Smooth muscle cell (in vitro differentiated cells): Measurements from ENCODE around the gene SLC9C1. TPM values are rescaled to one million over a fixed set of nuclear protein-coding genes. Genes with fewer than 3 reads are reported as not detected.

Source experiments
- DNase-seq: peaks from one replicate; lab custom pipeline; 2025; ENCODE audit not compliant: unreplicated experiment; lab: John Stamatoyannopoulos, UW
- H2AFZ ChIP-seq: fragments of 200-600 bp; sonication (generic); 2 replicates; pipeline ENCODE4 v1.6.0; 2016; ENCODE audit warnings: antibody characterized with exemption, low read depth, mild to moderate bottlenecking
- H3F3A ChIP-seq: fragments of 200-600 bp; sonication (generic); 2 replicates; pipeline ENCODE4 v1.6.0; 2017; ENCODE audit warnings: antibody characterized with exemption, low read depth
- H3K27ac ChIP-seq: fragments of 200-600 bp; sonication (generic); 2 replicates; pipeline ENCODE4 v1.5.1; 2016; ENCODE audit warnings: low read depth, mild to moderate bottlenecking
- H3K27me3 ChIP-seq: fragments of 200-600 bp; sonication (generic); 2 replicates; pipeline ENCODE4 v1.6.1; 2016; ENCODE audit warnings: low read depth, mild to moderate bottlenecking
- H3K36me3 ChIP-seq: fragments of 200-600 bp; sonication (generic); 2 replicates; pipeline ENCODE4 v1.5.1; 2016; ENCODE audit warnings: low read depth
- H3K4me1 ChIP-seq: fragments of 200-600 bp; sonication (generic); 2 replicates; pipeline ENCODE4 v1.5.1; 2016; ENCODE audit warnings: low read depth
- H3K4me2 ChIP-seq: fragments of 200-600 bp; sonication (generic); 2 replicates; pipeline ENCODE4 v1.6.0; 2016; ENCODE audit warnings: mild to moderate bottlenecking
- H3K4me3 ChIP-seq: fragments of 200-600 bp; sonication (generic); 2 replicates; pipeline ENCODE4 v1.5.1; 2016; ENCODE audit warnings: mild to moderate bottlenecking
- H3K79me2 ChIP-seq: fragments of 200-600 bp; sonication (generic); 2 replicates; pipeline ENCODE4 v1.6.0; 2016; ENCODE audit warnings: low read depth, mild to moderate bottlenecking
- H3K9ac ChIP-seq: fragments of 200-600 bp; sonication (generic); 2 replicates; pipeline ENCODE4 v1.6.0; 2016; ENCODE audit warnings: low read depth
- H3K9me3 ChIP-seq: fragments of 200-600 bp; sonication (generic); replicated peaks from 2 replicates; pipeline ENCODE4 v1.5.1; 2016; ENCODE audit warnings: low read depth
- H4K20me1 ChIP-seq: fragments of 200-600 bp; sonication (generic); 2 replicates; pipeline ENCODE4 v1.6.0; 2016; ENCODE audit warnings: low read depth
- whole genome bisulfite sequencing: methylation state at CpG from one replicate; pipeline ENCODE4 v1.1.7; 2016; ENCODE audit warnings: low lambda C conversion rate; 5-methylcytosine and 5-hydroxymethylcytosine counted together
- polyA plus RNA-seq: library from polyadenylated mRNA; unstranded; fragments of >200 nt; fragmentation: Nextera tagmentation; extraction: Ambion mirVana; gene quantifications from 2 replicates; pipeline ENCODE4 v1.2.1, GENCODE V29; 2016
- total RNA-seq: library from RNA; depleted of rRNA; stranded (reverse); fragments of >200 nt; gene quantifications from 2 replicates; pipeline ENCODE4 v1.2.3, GENCODE V29; 2014
- TF ChIP-seq, protein P1 (sequence below): fragments of 200-600 bp; sonication (generic); IDR thresholded peaks from 2 replicates; pipeline ENCODE4 v1.5.1; 2017; ENCODE audit warnings: borderline replicate concordance, mild to moderate bottlenecking, antibody characterized with exemption; ENCODE audit not compliant: insufficient read depth, poor library complexity, severe bottlenecking

Gene SLC9C1
- total and polyA plus RNA-seq, 2 experiments from 2014 or later = not detected

DNA sequence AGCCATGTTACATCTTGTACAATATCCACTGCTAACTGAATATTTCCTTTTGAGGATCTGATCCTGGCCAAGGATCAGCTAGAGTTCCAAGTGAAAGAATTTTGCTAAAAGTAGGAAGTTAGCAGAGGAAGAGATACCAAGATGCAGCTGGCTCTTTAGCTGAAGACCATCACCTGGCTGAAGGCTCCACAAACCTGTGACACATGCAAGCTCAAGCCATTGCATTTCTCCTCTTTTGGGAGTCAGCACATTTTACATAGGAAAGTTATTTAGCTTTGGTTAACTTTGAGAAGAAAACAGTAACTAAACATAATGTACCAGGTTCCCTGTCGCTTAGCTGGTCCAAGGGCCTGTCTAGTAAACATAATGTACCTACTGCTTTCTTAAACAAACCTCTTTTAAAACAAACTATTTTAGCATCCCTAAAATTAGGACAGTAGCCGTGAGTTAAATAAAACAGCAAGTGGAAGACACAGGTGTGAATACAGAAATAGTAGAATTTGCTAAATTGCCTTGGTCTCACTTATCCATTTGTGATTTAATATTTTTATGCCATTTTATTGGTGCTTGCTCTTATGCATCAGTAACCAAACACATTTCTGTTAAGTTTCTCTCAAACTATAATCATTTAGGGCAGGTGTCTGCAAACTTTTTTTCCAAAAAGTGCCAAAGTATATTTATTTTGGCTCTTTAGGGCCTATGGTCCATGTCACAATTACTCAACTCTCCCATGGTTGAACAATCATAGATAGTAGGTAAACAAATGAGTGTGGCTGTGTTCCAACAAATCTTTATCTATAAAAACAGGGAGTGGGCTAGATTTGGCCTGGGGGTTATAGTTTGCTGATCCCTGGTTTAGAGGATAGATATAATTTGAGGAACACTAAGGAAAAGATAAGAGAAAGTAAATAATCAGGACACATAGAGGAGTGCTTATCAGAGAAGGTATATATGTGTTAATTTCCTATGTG lies 172.2 kb downstream of the SLC9C1 start:
- H3K4me3 ChIP-seq = no peak overlapping the region
- no peaks in the 10 kb centered on the region for H3K79me2 ChIP-seq
- TF ChIP-seq, protein P1, sequence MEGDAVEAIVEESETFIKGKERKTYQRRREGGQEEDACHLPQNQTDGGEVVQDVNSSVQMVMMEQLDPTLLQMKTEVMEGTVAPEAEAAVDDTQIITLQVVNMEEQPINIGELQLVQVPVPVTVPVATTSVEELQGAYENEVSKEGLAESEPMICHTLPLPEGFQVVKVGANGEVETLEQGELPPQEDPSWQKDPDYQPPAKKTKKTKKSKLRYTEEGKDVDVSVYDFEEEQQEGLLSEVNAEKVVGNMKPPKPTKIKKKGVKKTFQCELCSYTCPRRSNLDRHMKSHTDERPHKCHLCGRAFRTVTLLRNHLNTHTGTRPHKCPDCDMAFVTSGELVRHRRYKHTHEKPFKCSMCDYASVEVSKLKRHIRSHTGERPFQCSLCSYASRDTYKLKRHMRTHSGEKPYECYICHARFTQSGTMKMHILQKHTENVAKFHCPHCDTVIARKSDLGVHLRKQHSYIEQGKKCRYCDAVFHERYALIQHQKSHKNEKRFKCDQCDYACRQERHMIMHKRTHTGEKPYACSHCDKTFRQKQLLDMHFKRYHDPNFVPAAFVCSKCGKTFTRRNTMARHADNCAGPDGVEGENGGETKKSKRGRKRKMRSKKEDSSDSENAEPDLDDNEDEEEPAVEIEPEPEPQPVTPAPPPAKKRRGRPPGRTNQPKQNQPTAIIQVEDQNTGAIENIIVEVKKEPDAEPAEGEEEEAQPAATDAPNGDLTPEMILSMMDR = no peak
- no peaks in the 10 kb centered on the region for H3K27me3 ChIP-seq
- no peak overlapping the region for H3K27ac ChIP-seq
- H3K9me3 ChIP-seq = no peaks in the 10 kb centered on the region
- H2AFZ ChIP-seq = no peak overlapping the region
- no peaks in the 10 kb centered on the region for H3F3A ChIP-seq
- no peaks in the 10 kb centered on the region for H3K36me3 ChIP-seq
- 96% methylated on average over 2 of the region's 2 CpGs for WGBS
- DNase-seq = no peak
- H3K9ac ChIP-seq = no peak overlapping the region
- H3K4me1 ChIP-seq = peaks cover 25% of the 10 kb centered on the region
- no peak overlapping the region for H3K4me2 ChIP-seq
- H4K20me1 ChIP-seq = no peaks in the 10 kb centered on the region

DNA sequence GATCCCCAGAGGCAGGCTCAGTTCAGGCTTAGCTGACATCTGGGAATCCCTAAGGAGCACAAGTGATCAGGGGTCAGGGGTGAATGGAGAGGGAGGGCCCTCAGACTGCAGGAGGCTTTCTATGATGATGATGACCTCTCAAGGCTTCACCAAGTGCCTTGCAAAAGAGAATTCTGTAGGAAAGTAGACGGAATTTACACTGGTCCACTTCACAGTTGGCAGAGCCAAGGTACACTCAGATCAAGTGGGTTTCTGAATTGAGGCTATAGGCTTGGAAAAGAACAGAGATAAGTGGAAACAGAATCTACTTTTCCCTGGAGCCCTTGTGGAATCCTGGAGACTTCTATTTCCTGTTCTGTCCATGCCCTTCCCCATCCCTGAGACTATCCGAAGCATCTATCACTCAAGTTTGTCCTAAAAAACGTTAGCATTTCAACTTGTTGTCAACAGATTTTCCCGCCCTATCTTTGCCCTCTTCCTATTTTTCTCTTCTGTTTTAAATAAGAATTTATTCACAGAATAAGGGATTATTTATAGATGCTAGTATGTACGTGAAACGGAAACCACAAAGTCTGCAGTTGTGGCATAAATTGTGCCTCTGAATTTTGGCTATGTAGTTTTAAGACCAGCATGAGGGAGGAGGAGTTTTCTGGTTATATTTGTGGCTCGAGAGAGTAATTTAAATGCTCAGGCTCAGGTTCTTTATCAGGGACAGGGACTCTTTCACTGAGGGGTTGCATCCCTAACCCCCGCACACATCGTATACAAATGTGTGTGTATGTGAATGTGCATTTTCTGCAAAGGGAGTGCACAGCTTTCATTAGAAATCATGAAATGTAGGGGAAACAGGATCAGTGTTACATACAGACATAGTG lies 173.8 kb downstream of the SLC9C1 start:
- no peaks in the 10 kb centered on the region for H3K27me3 ChIP-seq
- H3K79me2 ChIP-seq = no peaks in the 10 kb centered on the region
- H3K4me3 ChIP-seq = no peak overlapping the region
- TF ChIP-seq, protein P1 = no peak
- H3K27ac ChIP-seq = no peak overlapping the region
- no peaks in the 10 kb centered on the region for H4K20me1 ChIP-seq
- H2AFZ ChIP-seq = no peak overlapping the region
- peaks cover 14% of the 10 kb centered on the region for H3K4me1 ChIP-seq
- no peaks in the 10 kb centered on the region for H3F3A ChIP-seq
- H3K36me3 ChIP-seq = no peaks in the 10 kb centered on the region
- WGBS = 89% methylated on average over 9 of the region's 9 CpGs
- no peak for DNase-seq
- H3K4me2 ChIP-seq = no peak overlapping the region
- no peaks in the 10 kb centered on the region for H3K9me3 ChIP-seq
- no peak overlapping the region for H3K9ac ChIP-seq

GRCh38 chr3:112117841-112118571 lies 176.0 kb downstream of the SLC9C1 start:
- H3K9ac ChIP-seq = no peak overlapping the region
- H3K27me3 ChIP-seq = no peaks in the 10 kb centered on the region
- no peak overlapping the region for H3K4me3 ChIP-seq
- TF ChIP-seq, protein P1 = no peak
- WGBS = 93% methylated on average over 4 of the region's 4 CpGs
- DNase-seq = no peak
- no peak overlapping the region for H2AFZ ChIP-seq
- peaks cover 16% of the 10 kb centered on the region for H3K4me1 ChIP-seq
- H3F3A ChIP-seq = no peaks in the 10 kb centered on the region
- no peak overlapping the region for H3K27ac ChIP-seq
- no peaks in the 10 kb centered on the region for H4K20me1 ChIP-seq
- no peaks in the 10 kb centered on the region for H3K79me2 ChIP-seq
- H3K36me3 ChIP-seq = no peaks in the 10 kb centered on the region
- no peak overlapping the region for H3K4me2 ChIP-seq
- H3K9me3 ChIP-seq = no peaks in the 10 kb centered on the region
